Choroid plexus epithelial cell (primary cell): Measurements from ENCODE around the gene CYP21A2.
"Not testable (repeated sequence)": the region's sequence is repeated elsewhere in the genome, so short reads cannot be mapped to it uniquely, and the experiment has no call there.

Experiments used
- DNase-seq: peaks from one replicate; pipeline ENCODE4 v3.0.0-alpha.2; 2010; ENCODE audit warnings: low read depth
- H3K4me3 ChIP-seq: 2 replicates; pipeline ENCODE4 v1.5.1; 2011; ENCODE audit warnings: low read depth, mild to moderate bottlenecking, control low read depth, low read length, moderate library complexity

The CYP21A2 gene

DNA sequence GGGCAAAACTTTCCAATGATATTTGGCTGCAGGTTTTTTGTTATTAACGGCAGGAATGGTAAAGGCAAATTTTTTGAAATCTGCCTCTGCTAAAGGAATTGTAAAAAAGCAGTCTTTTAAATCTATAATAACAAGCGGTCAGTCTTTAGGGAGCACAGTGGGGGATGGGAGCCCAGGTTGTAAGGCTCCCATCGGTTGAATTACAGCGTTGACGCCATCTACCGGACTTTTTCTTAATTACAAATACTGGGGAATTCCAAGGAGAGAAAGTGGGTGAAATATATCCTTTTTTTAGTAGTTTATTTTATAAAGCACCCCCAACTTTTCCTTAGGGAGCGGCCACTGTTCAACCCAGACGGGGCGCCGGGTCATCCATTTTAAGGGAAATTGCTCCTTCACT is 16.1 kb upstream of the CYP21A2 start:
- not testable (repeated sequence) for H3K4me3 ChIP-seq, DNase-seq

DNA sequence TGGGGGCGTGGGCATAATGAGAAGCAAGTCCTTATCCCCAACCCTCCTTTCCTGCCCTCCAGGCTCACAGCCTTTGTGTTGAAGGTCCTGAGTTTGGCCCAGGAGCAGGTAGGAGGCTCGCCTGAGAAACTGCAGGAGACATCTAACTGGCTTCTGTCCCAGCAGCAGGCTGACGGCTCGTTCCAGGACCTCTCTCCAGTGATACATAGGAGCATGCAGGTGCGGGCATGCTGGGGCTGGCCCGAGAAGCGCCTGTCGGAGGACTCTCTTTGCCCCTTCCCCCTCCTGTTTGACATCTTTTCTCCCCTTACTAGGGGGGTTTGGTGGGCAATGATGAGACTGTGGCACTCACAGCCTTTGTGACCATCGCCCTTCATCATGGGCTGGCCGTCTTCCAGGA is 9.6 kb upstream of the CYP21A2 start:
- DNase-seq = not testable (repeated sequence)

DNA sequence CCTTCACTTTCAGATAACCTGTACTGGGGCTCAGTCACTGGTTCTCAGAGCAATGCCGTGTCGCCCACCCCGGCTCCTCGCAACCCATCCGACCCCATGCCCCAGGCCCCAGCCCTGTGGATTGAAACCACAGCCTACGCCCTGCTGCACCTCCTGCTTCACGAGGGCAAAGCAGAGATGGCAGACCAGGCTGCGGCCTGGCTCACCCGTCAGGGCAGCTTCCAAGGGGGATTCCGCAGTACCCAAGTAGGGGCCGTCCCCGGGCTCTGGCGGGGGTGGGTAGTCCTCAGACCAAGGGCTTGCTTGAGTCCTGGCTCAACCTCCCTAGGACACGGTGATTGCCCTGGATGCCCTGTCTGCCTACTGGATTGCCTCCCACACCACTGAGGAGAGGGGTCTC is 8.7 kb upstream of the CYP21A2 start:
- not testable (repeated sequence) for H3K4me3 ChIP-seq, DNase-seq

More for the DNA sequence above, 9.6 kb upstream of the CYP21A2 start:
- H3K4me3 ChIP-seq = not testable (repeated sequence)

DNA sequence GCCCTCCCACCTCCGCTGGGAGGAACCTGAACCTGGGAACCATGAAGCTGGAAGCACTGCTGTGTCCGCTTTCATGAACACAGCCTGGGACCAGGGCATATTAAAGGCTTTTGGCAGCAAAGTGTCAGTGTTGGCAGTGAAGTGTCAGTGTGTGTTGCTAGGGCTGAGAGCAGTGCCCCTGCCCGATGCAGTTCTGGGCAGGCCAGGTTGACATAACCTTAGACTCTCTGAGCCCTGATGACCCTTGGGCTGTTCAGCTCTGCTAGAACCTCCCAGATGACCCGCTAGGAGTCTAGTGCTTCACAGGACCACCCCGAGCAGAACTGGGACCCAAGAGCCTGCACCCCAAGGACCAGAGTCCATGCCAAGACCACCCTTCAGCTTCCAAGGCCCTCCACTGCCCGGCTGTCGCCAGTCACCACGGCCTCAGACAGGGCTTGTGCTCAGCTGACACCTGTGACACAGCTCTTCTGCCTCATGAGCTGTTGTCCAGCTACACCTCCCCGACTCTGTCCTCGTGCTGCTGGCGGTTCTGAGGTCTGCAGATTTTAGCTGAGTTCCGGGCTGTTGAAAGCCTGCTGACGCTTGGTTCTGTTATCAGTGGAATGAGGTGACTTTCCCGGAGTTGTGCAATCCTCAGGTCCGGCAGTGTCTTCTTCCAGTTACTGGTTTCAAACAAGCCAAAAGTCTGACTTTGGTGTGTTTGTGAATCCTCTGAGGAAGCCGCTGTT is 2.8 kb upstream of the CYP21A2 start:
- not testable (repeated sequence) for H3K4me3 ChIP-seq, DNase-seq

DNA sequence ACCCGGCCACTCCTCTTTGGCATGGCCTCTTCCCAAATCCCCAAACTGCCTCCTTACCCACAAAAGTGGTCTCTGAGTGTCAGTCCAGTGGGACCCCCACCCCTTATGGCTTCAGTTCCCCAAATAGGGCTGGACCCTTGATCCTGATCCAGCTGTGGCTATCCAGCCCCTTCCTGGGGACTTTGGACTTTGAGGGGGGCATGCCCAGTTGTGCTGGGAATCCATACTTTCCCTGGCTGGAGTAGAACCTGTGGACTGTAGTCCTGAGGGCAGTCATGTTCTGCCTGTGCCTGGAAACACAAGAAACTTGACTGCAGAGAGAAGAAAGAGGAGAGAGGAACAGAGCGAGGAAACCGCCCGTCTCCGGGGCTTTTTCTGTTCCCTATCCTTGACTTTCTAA is 1.1 kb upstream of the CYP21A2 start:
- H3K4me3 ChIP-seq, DNase-seq: not testable (repeated sequence)

DNA sequence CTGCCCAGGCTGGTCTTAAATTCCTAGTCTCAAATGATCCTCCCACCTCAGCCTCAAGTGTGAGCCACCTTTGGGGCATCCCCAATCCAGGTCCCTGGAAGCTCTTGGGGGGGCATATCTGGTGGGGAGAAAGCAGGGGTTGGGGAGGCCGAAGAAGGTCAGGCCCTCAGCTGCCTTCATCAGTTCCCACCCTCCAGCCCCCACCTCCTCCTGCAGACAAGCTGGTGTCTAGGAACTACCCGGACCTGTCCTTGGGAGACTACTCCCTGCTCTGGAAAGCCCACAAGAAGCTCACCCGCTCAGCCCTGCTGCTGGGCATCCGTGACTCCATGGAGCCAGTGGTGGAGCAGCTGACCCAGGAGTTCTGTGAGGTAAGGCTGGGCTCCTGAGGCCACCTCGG is 663 bp downstream of the CYP21A2 start:
- not testable (repeated sequence) for H3K4me3 ChIP-seq, DNase-seq

DNA sequence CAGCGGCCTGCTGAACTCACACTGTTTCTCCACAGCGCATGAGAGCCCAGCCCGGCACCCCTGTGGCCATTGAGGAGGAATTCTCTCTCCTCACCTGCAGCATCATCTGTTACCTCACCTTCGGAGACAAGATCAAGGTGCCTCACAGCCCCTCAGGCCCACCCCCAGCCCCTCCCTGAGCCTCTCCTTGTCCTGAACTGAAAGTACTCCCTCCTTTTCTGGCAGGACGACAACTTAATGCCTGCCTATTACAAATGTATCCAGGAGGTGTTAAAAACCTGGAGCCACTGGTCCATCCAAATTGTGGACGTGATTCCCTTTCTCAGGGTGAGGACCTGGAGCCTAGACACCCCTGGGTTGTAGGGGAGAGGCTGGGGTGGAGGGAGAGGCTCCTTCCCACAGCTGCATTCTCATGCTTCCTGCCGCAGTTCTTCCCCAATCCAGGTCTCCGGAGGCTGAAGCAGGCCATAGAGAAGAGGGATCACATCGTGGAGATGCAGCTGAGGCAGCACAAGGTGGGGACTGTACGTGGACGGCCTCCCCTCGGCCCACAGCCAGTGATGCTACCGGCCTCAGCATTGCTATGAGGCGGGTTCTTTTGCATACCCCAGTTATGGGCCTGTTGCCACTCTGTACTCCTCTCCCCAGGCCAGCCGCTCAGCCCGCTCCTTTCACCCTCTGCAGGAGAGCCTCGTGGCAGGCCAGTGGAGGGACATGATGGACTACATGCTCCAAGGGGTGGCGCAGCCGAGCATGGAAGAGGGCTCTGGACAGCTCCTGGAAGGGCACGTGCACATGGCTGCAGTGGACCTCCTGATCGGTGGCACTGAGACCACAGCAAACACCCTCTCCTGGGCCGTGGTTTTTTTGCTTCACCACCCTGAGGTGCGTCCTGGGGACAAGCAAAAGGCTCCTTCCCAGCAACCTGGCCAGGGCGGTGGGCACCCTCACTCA is 1.4 kb downstream of the CYP21A2 start:
- not testable (repeated sequence) for H3K4me3 ChIP-seq, DNase-seq

DNA sequence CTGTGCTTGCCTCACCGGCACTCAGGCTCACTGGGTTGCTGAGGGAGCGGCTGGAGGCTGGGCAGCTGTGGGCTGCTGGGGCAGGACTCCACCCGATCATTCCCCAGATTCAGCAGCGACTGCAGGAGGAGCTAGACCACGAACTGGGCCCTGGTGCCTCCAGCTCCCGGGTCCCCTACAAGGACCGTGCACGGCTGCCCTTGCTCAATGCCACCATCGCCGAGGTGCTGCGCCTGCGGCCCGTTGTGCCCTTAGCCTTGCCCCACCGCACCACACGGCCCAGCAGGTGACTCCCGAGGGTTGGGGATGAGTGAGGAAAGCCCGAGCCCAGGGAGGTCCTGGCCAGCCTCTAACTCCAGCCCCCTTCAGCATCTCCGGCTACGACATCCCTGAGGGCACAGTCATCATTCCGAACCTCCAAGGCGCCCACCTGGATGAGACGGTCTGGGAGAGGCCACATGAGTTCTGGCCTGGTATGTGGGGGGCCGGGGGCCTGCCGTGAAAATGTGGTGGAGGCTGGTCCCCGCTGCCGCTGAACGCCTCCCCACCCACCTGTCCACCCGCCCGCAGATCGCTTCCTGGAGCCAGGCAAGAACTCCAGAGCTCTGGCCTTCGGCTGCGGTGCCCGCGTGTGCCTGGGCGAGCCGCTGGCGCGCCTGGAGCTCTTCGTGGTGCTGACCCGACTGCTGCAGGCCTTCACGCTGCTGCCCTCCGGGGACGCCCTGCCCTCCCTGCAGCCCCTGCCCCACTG is 2.3 kb downstream of the CYP21A2 start:
- DNase-seq, H3K4me3 ChIP-seq: not testable (repeated sequence)

DNA sequence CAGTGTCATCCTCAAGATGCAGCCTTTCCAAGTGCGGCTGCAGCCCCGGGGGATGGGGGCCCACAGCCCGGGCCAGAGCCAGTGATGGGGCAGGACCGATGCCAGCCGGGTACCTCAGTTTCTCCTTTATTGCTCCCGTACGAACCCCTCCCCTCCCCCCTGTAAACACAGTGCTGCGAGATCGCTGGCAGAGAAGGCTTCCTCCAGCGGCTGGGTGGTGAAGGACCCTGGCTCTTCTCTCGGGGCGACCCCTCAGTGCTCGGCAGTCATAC is 2.8 kb downstream of the CYP21A2 start:
- not testable (repeated sequence) for DNase-seq

DNA sequence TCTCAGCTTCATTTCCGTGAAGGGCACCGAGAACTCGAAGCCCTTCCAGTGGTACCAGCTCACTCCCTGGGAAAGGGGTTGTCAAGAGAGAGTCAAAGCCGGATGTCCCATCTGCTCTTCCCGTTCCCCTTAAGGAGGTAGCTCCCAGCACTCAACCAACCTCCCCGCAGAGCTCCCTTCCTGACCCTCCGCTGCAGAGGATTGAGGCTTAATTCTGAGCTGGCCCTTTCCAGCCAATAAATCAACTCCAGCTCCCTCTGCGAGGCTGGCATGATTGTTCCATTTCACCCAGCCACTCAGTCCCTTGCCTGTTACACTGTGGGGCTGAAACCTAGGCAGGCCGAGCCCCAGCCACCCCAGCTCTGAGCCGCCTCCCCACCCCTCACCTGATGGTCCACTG is 3.2 kb downstream of the CYP21A2 start:
- not testable (repeated sequence) for H3K4me3 ChIP-seq, DNase-seq

More for the DNA sequence above, 2.8 kb downstream of the CYP21A2 start:
- not testable (repeated sequence) for H3K4me3 ChIP-seq

DNA sequence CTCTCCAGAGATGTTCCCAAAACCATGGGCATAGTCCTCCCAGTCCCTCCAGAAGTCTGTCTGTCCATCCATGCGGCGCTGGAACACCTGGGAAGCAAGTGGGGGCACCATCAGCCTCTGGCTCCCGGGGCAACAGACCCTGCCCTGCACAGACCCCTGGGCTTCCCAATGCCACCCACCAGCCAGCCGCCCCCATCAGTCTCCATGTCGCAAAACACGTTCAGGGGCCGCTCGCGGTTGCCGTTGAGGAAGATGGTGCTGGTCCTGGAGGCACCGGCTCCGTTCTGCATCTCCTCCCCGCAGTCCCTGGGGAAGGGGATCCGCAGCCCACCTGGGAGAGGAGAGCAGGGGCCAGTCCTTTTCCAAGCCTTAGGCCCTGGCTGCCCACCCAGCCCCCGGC is 4.1 kb downstream of the CYP21A2 start:
- H3K4me3 ChIP-seq, DNase-seq: not testable (repeated sequence)

DNA sequence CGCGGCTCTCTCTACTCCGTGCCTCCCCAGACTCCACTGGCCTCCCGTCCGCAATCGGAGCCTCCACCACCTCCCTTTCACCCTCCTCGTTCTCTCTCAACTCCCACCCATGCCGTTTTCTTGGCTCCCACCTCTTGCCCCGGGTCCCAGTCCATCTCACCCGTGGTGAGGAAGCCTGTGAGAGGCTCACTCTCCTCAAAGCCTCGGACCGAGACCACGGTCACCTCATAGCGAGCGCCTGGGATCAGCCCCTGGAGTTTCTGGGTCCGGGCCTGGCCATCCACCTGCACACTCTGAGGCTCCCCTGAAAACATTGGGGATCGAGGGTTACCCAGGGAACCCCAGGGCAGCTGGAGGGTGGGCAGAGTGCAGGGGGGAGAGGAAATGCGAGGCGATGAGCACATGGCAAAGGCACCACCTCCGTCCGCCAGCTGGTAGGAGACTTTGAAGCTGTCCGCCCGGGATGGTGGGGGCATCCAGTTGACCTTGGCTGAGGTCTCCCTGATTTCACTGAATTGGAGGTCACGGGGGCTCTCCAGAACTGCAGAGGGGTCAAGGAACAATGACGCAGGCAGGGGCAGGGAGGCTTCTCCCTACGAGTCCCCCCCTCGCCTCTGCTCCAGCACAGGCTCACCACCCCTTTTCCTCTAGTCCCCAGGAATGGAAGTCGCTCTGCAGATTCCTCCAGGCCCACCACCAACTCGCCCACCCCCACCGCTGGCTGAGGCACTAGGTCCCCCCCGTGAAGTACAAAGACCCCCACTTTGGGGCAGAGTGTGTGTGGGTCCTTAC is 5.6 kb downstream of the CYP21A2 start:
- DNase-seq, H3K4me3 ChIP-seq: not testable (repeated sequence)

DNA sequence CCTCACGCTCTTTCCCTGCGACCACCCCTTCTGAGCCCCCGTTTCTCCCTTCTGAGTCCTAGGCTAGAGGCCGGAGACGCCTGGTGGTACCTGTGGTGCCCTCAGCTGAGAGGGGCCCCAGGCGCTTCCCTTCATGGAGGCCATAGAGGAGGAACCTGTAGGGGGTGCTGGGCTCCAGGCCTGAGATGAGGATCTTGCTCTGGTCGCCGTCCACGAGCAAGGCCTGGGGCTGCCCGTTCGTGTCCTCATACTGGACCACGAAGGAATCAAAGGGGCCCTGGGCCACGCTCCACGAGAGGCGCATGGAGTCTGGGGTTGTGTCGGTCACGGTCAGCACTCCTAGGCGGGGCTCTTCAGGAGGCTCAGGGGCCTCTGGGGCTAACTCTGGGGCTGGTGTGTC is 6.7 kb downstream of the CYP21A2 start:
- not testable (repeated sequence) for H3K4me3 ChIP-seq, DNase-seq
